Measurements from ENCODE around the gene DLG1. TPM values are rescaled to one million over a fixed set of nuclear protein-coding genes. Genes with fewer than 3 reads are reported as not detected.
A peak's percentile ranks its signal among the peaks of the same experiment; 100 is the strongest.

Gene DLG1
- total and polyA plus RNA-seq, 9 of the 15 experiments (the other 6 are each of a cell fraction or from before 2014, with no cell fraction given): 9.4 to 63.5 (median 43.6) TPM

DNA sequence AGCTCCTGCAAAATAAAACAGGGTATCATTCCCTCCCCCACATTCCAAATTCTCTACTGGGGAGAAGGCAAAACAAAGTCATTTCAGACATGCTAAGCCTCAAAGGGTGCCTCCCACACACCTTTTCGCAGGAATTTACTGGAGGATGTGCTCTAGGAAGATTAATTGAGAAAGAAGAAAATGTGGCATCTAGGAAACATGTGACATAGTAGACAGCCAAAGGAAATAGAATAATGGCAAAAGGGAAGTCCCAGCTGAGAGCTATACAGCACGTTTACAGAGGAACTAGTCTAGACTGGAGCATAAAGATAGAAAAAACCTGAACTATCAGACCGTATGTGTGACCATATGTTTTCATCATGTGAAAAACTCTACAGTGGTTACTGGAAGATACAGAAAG is 210.0 kb downstream of the DLG1 start:
- in situ Hi-C loops (cut with MboI): no loop called here
- H2AFZ ChIP-seq (ENCODE audit: low read depth, low read length): no peak overlapping the region
- TF ChIP-seq MTA2 (IDR thresholded peaks at IDR 0.05; ENCODE audit: low read depth) (no peak), MCM5 (IDR thresholded peaks at IDR 0.05; ENCODE audit: low read depth) (no peak), CREBBP (IDR thresholded peaks at IDR 0.05; ENCODE audit: low read depth, low read length) (no peak), PRPF4 (IDR thresholded peaks at IDR 0.05; ENCODE audit: insufficient read depth, low read depth, low read length, poor library complexity, severe bottlenecking) (no peak), MEIS2 (IDR thresholded peaks at IDR 0.05; ENCODE audit: partially characterized antibody) (peak; percentile 24), NCOA2 (IDR thresholded peaks at IDR 0.05; ENCODE audit: partially characterized antibody in 2 of 2) (no peak)
- TF ChIP-seq, protein P1, sequence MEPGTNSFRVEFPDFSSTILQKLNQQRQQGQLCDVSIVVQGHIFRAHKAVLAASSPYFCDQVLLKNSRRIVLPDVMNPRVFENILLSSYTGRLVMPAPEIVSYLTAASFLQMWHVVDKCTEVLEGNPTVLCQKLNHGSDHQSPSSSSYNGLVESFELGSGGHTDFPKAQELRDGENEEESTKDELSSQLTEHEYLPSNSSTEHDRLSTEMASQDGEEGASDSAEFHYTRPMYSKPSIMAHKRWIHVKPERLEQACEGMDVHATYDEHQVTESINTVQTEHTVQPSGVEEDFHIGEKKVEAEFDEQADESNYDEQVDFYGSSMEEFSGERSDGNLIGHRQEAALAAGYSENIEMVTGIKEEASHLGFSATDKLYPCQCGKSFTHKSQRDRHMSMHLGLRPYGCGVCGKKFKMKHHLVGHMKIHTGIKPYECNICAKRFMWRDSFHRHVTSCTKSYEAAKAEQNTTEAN (CRISPR knock-in tag; IDR thresholded peaks at IDR 0.05): no peak
- H3K9me3 ChIP-seq (replicated peaks; ENCODE audit: control insufficient read depth, insufficient read depth, low read depth, low read length): no peaks in the 10 kb centered on the region
- H3K4me1 ChIP-seq (replicated peaks in 1 of 2; ENCODE audit: control insufficient read depth in 2 of 2, insufficient read depth in 2 of 2, low read length in 2 of 2): no peaks in the 10 kb centered on the region; a peak in 1 of 5 replicates
- no peak overlapping the region for H3K9ac ChIP-seq (ENCODE audit: insufficient read depth in 1 of 2, low read depth in 2 of 2, low read length in 2 of 2)
- CTCF ChIA-PET (ENCODE audit: low intra/inter-chr PET ratio): no interaction called here
- no peak overlapping the region for H3K27ac ChIP-seq (ENCODE audit: extremely low read depth, low read depth, low read length)
- WGBS (ENCODE audit: insufficient coverage, low coverage, missing lambda C conversion rate): 27% methylated on average over 3 of the region's 3 CpGs
- no peaks in the 10 kb centered on the region for H4K20me1 ChIP-seq (replicated peaks; ENCODE audit: control insufficient read depth, insufficient read depth, low read length)
- peaks cover 20% of the 10 kb centered on the region for H3K36me3 ChIP-seq (ENCODE audit: control insufficient read depth, insufficient read depth, low read length)
- intact Hi-C loops (cut with micrococcal nuclease): no loop called here
- POLR2A ChIA-PET: interaction anchor here (0.8 to 1.3 kb wide), 2 partner anchors 13 to 85 kb away, joined by 3 read pairs; no protein-coding TSS in a partner anchor
- no peak overlapping the region for H3K4me2 ChIP-seq (ENCODE audit: insufficient read depth, low read length)
- H3K27me3 ChIP-seq (ENCODE audit: control insufficient read depth in 2 of 2, insufficient read depth in 2 of 2, low read length in 2 of 2): no peaks in the 10 kb centered on the region
- FAIRE-seq: no peak
- no peak for DNase-seq (ENCODE audit: extremely low read depth in 1 of 4, low spot score in 3 of 4)
- H3K4me3 ChIP-seq: no peak overlapping the region
- no TSS peak for BruUV-seq (replicated peaks)
- no peak for ATAC-seq
- H3K9me1 ChIP-seq (ENCODE audit: control insufficient read depth, insufficient read depth, low read length): no peaks in the 10 kb centered on the region
- no peaks in the 10 kb centered on the region for H3K79me2 ChIP-seq (ENCODE audit: control insufficient read depth, insufficient read depth, low read length)
